GM19238 (cell line): ENCODE data around the gene ATP5PO.
"Not testable (repeated sequence)": the region's sequence is repeated elsewhere in the genome, so short reads cannot be mapped to it uniquely, and the experiment has no call there.

ENCODE experiments used
- DNase-seq: peaks from one replicate; pipeline ENCODE4 v3.0.0; 2011; ENCODE audit warnings: low spot score; ENCODE audit not compliant: insufficient read length

ATP5PO gene

GRCh38 chr21:33870768-33871167 lies 44.8 kb downstream of the ATP5PO start:
- no peak for DNase-seq

DNA sequence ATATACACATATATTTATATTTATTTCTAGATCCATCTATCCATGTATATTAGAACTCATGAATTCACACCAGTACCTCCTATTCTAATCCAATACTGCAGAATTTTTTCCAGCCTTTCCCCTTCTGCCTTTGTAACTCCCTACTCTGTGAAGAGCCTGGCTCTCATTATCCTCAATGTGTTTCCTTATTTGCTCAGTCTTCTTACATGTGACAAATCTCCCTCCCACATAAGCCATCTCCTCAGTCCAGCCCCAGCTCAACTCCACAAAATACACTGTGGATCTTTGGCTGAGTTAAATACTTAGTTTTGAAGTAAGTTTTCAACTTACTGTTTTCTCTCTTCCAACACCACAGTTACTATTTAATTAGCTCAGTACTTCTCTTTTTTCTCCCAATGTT lies 45.7 kb downstream of the ATP5PO start:
- no peak for DNase-seq

DNA sequence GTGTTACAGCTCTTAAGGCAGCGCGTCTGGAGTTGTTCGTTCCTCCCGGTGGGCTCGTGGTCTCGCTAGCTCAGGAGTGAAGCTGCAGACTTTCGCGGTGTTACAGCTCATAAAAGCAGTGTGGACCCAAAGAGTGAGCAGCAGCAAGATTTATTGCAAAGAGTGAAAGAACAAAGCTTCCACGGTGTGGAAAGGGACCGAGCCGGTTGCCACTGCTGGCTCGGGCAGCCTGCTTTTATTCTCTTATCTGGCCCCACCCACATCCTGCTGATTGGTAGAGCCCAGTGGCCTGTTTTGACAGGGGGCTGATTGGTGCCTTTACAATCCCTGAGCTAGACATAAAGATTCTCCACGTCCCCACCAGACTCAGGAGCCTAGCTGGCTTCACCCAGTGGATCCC lies 47.7 kb downstream of the ATP5PO start:
- DNase-seq: not testable (repeated sequence)

- DNase-seq: no peak
These were observed 48.8 kb downstream of the ATP5PO start for GRCh38 chr21:33866826-33867225.

DNA sequence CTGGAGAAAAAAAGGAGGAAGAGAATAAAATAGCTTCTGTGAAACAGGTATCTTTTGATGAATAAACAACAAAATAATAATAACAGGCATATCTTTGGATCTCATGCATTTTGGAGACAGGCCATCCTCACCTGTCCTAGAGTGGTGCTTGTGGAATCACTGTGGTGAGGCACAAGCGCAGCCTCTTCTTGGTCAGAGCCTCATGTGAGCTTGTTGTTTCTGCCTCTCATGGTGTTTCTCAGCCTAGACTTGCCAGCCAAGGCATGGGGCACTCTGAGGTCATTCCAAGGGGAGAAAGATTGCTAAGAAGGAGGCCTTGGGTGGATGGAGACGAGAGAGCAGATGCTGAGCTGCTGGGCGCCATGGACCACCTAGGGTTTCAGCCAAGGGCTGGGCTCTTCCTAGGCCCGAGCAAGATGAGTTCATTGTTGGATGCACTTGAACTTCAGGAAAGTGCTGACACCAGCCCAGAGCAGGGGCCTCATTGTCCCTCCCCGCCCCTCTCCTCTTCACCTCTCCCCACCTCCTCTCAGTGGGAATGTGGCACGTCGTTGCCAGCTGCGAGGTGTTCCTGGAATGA lies 49.5 kb downstream of the ATP5PO start:
- DNase-seq: no peak

- no peak for DNase-seq
These were observed 50.4 kb downstream of the ATP5PO start for GRCh38 chr21:33865176-33865575.

DNA sequence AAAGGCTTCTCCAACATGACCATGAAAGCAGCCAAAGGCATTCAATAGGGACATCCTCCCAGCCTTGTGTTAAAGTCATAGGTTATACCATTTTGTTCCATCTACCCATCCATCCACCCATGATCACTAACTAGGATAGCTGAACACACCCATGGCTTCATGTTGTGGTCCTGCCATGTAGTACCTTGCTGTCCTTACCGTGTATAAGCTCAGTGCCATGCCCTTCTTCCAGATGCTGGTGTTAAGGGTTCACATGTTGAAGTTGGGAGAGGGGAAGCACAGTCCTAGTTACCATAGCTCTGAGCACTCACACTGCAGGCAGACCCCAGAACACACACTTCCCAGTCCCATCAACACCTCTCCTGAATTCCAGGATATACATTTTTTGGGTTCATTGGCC lies 51.5 kb downstream of the ATP5PO start:
- no peak for DNase-seq

GRCh38 chr21:33863191-33863590 lies 52.4 kb downstream of the ATP5PO start:
- not testable (repeated sequence) for DNase-seq

DNA sequence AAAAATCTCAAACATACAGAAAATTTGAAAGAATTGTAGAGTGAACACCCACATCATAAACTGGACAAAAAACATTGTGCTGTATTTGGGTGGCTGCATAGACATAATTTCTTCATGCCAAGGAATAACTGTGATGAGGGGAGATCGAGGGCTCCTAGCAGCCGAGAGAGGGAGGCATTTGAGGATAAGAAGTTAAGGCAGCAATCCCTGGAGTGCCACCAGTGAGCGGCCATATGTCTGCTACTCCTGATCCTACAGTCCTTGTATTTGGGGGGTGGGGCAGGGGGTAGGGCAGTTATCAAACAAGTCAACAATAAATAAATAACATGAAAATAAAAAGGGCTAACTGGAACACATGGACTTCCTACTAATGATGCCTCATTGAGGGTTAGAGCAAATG lies 54.5 kb downstream of the ATP5PO start:
- no peak for DNase-seq

- DNase-seq: no peak
These were observed 55.2 kb downstream of the ATP5PO start for GRCh38 chr21:33860332-33860879.

GRCh38 chr21:33859373-33860102 lies 56.1 kb downstream of the ATP5PO start:
- DNase-seq: no peak

DNA sequence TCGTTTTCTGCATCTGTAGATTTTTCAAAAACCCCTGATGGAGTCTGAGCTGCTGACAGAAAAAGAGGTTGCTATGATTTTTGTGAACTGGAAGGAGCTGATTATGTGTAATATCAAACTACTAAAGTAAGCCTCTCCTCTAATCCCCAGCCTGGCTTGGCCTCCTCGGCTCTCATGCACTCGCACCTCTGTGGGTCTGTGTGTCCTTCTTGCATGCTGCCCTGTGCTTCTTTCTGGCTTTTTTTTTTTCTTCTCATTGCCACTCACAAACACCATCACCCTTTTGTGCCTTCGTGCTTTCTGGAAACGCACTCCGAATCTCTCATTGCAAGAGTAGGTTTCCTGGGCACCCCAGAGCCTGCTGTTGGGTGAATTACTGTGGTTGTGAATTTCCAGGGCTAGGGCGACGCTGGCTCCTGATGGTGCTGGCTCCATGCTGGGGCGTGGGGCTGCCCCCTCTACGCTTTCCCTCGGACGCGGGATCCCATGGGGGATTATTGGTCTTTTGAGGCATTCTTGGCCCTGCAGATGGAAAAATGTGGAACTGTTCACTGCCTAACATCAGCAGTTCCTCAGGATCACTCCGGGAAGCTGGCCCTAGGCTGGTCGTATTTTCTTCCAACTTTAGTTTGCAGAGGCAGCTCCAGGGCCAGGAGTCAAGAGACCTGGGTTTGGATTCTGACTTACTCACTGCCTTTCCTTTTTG lies 56.8 kb downstream of the ATP5PO start:
- DNase-seq: no peak

DNA sequence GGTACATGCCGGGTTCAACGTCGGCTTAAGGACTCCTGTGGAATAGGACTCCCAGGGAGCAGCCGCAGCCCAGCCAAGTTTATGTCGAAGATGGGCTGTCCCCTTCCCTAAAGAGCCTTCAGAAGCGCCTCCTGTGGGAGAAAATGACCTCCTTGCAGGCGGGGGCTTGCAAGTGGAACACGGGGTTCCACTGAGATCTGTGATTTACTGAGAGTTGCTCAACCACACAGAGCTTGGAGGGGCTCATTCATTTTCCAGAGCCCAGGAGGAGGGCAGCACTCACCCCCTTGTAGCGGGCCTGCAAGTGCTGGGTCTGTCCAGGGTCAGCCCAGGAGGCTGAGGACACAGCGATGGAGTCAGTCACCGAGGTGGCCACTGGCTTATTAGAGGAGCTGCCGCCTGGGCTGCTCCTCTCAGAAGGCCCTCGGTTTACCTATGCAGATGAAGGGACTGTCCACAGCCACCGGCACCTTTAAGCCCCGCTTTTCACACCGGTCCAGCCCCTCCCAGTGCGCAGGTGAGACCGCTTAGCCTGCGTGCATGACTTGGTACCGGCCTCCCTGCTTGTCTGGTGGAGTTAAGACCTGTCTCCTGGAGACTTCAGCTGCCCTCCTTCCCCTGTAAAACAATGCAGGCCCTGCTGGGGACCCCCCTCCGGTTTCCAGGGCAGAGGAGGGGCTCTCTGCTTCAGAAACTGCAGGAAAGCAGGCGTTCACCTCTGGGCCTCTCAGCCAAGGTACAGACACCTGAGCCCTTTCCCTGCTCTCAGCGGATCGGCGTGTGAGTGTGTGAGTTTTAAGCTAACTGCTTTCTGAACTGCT lies 57.5 kb downstream of the ATP5PO start:
- DNase-seq: no peak

DNA sequence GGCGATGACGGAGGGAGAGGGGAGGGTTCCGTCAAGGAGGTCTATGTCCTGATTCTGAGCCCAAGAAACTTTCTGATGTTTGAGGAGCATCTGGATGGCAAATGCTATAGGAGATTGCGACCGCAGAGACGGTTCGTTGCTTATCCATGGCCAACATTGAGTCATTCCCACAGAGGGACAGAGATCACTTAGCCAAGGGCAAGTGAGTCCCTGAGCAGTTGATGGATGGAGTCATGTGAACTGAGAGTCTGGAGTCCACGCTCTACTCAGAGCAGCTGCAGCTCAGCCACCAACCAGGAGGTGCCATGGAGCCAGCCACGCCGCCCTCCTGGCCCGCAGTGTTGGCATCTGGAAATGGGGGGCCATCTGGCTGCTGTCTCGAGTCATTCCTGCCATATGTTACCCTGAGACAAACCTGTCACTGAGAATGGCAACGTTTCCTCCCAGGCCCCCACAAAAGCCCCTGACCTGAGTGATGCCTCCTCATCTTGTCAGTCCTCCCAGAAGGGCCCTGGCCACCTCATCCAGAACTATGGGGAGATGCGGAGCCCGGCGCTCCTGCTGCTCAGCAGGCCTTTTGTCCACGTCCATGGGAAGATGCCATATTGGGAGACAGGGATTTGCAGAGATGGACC lies 58.6 kb downstream of the ATP5PO start:
- no peak for DNase-seq

DNA sequence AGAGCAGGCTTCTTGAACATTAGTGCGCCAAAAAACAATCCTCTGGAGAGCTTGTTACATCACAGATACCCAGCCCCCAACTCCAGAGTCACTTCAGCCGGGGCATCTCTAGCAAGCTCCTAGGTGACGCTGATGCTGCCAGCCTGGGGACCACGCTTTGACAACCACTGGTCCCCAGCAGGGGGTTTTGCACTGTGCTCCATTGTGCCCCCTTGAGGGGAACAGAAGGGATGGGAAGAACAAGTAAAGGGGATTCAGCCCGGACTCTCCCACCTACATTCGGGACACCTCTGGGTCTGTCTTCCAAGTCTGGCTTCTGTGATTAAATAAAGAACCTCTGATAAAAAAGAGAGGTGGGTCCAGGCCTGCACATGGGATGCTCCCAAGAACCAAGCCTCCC lies 60.4 kb downstream of the ATP5PO start:
- DNase-seq: no peak

DNA sequence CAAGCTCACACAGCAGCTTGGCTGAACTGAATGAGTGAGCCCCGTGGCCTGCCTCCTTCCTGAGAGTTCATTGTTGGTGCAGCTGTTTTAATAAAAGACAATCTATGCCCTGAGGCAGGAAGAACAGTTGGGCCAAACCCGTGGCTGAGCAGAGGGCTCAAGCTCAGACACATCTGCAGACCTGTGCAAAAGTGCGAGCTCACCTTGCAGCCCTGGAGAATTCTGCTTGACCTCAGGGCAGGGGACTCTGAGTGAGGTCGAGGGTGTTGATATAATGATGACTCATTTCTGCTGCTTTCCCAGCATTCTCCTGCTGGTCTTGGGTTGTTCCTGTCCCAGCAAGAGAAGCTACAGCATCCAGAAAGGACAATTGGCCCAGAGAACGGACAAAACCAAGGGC lies 61.0 kb downstream of the ATP5PO start:
- no peak for DNase-seq
